Globus pallidus (tissue), 1 donor: ENCODE data around the gene DPYD.
A peak's percentile ranks its signal among the peaks of the same experiment; 100 is the strongest.

Source experiments
- DNase-seq: peaks from one replicate; pipeline ENCODE4 v3.0.0-alpha.2; 2015; ENCODE audit warnings: low spot score

DPYD gene

DNA sequence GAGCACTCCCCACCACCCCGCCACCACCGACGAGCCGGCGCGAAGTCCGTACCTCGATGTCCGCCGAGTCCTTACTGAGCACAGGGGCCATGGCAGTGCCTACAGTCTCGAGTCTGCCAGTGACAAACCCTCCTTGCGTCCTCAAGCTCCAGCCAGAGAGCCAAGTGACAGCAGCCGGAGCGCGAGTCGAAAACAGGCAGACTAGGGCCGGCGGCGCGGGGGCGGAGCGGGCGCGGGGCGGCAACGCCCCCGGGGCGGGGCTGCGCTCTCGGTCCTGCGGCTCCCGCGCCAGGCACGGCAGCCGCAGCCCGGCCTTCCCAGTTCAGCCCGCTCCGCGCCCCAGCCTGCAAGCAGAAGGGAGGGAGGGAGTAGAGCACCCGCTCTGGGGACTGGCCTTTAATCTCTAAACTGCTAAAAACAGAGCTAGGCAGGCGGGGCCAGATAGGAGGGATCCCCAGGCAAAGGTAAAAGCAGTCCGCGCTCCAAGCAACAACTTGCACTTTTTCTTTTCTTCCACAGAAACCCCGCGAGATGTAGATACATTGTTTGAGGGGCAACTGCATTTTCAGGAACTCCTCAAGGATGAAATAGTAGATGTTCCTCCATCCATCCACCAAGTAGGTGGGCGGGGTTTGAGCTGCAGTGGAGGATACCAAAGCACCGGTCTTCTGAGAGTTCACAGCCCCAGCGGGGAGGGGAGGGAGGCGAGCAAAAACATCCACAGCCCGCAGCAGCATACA lies at the start of gene DPYD:
DPYD (minus strand) TSS at position 203 of the 740 bp plus-strand sequence; CDS start at position 91, 112 bp downstream.
- DNase-seq = peak; percentile 93

DNA sequence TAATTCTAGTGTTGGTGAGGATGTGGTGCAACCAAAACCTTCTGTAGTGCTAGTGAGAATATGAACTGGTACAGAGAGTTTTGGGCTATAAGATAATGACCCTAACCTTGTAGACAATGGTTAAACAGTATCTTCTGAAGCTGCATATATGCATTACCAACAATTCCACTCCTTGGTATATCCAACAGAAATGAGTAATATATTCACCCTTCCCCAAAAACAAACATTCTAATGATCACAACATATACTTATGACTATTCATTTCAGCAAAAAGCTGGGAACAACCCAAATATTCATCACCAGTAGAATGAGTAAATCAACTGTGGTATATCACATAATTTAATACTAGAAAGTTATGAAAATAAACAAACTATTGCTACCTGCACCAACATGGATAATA lies 39.6 kb upstream of the DPYD start:
- DNase-seq = no peak

DNA sequence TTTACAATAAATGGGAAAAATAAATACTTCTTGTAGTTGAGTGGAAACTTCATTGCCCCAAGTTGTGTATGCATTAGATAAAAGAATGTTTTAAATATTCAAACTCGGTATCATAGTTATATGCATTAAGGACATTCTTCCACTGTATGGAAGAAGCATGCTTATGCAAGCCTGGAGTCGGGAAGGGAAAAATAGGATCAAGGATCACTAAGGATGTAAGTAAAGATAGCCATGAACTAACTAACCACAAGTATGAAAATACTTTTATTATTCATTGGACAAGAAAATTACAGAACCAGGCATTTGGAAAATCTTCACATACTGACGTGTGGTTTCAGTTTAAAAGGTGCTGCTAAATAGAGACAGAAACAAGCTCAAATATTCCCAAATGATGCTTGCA lies 26.9 kb upstream of the DPYD start:
- no peak for DNase-seq

DNA sequence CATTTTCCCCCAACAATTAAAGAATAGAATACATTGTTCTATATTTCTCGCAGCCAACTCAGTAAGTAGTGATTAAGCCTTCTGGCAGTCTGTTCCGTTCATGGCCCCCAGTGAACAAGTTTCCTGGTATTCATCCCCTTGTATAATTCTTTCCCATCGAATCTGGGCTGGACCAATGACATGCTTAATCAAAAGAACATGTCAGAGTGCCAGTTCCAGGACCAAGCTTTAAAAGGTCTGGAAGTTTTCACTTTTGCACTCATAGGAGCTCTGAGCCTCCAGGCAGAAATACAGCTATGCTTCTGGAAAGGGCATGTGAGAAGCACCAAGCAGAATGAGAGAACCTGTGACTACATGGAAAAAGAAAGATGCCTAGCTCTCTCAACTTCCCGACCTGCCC lies 22.5 kb upstream of the DPYD start:
- DNase-seq = no peak

DNA sequence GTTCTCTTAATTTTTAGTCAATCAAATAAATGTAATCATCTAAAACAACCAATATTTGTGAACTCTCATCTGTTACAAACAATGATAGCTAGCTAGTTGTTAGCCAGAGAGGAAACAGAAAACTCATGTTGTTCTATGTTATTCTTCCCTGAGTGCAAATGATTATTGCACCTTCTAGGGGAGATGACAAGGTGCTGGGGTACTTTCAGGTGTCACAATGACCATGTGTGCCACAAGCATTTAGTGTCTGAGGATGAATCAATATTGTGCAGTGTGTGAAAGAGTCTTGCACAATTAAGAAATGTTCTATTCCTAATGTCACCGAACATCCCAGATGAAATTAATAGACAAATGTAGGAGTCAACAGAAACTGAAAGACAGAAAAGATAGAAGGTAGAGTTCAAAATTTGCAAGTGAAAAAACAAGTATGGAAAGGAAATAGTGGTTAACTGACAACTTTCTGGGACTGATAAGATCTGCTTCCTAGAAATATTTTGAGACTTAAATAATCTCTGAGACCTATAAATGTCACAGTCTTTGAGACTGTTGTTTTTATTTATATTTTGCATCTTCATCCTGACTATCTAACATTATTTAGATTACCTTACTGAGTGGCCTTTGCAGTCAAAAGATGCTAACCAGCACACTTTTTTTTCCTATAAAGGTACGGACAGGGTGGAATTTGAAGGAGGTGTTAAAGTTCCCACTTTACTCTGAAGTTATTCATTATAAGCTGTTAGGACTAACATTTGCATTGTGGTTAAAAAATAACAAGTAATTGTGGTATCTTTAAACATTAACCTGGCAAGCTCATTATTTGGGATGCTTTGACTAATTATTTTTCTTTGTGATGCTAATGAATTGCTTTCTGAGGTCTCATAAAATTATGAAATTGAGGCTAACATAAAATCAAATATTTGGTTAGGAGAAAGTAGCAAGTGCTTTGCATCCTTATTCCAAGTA lies 21.6 kb upstream of the DPYD start:
- no peak for DNase-seq

DNA sequence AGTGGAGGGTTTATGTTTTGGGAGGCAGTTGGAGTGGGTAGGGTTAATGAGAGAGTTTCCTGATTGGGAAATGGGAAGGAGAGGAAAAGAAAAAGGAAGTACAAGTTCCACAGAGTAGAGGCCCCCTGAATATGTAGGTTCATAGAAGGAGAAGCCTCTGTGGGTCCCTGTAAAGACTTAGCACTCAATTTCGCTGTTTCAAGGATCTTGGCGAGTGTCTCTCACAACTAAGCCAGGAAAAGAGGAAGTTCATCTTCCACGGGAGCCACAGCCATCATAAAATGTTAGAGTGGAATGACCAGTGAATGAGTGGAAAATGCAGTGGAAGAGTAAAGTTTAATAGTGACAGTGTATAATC lies 17.4 kb upstream of the DPYD start:
- no peak for DNase-seq

DNA sequence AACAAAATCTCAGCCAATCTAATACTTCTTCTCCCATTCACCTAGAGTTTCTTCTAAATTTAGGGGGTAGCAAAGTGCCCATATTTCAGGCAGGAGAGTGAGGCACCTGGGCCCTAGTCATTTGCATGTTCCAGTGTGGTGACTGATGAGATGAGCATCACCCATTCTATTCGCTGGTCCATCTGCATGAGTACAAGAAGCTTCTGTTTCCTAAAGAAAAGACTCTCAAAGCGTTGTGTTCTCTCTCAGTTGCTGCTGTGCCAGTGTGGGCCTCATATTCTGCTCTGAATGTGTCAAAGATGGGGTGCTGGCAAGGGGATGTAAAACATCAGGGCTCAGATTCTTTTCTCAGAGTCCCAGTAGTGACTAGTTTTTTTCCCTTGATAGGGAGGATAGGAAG lies 16.1 kb upstream of the DPYD start:
- DNase-seq = peak; percentile 93

DNA sequence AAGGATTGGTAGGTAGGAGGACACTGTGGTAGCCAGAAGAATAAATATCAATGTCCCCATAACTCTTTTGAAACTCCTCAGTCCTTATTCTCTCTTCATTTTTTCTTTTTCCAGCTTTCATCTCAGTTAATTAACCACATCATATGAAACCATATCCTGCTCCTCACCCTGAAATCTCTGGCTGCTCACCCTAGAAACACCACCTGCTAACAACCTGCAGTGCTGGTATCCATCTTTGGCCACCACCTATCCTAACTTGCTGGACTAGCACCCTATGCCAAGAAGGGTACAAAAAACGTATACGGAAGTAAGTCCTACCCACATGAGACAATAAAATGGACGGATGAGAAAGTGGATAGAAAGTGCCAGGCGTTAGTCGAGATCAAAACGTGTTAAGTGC lies 13.7 kb upstream of the DPYD start:
- DNase-seq = no peak

DNA sequence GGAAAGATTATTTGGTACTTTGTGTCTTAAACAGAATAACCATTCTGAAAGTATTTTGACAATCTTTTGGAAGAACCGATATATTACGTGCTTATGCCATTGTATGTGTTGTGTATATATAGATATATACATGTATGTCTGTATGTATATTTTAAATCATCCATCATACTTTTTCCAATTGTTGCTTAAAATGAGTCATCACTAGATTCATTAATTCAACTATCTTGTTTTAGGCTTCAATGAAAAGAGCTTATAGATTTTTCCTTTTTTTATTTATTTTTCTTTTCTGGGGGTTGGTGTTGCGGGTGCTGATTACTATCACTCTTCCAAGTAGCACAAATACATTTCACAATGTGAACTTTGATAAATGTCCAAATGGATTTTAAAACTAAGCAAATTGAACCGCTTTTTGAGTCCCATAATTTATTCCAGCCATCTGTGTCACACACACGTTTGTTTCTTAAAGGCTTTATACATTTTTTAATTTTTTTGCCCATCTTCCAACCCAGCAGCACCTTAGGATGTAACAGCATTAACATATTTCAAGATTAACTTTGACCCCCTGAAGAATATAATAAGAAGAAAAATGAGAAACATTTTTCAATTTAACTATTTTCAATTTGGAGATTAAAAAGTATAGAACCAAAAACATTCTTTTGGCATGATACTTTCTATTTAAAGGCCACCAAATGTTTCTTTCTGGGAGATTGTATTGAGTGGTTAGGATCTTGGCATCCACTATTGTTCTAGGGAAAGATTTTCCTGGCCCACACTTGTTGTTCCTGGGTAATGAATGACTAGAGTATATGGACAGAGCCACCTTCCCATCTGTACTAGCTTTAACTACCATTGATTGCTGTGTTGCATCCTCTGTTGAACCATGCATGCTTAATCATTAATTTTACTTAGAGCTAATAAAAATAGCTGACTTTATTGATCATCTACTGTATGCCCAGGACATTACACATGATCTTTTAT lies 9.3 kb upstream of the DPYD start:
- no peak for DNase-seq

DNA sequence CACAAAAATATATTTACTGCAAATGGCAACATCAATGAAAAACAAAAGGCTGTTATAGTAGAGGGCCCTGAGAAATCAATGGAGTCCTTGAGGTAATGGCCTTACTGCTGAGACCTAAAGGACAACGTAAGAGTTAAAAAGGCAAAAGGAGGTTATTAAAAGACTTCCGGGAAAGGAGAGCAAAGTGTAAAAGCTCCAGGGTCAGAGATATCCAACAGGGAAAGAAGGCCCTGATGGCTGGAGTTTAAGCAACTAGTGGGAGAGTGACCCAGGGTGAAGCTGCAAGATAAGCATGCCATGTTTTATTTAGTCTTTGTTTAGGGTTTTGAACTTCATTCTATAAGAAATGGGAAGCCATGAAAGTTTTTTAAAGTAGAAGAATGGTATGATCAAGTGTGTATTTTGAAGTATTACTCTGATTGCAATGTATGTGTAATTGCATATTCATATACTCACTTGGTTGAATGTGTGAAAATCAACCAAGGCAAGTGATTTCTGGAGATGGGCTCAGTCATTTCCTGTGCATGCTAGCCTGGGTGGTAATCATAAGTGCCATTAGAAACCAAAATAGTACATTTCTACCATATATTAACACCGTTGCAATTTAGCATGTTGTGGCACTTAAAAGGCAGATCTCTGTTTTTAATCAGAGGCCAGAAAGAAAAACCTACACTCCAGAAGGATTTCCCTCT lies 5.3 kb upstream of the DPYD start:
- DNase-seq = no peak

DNA sequence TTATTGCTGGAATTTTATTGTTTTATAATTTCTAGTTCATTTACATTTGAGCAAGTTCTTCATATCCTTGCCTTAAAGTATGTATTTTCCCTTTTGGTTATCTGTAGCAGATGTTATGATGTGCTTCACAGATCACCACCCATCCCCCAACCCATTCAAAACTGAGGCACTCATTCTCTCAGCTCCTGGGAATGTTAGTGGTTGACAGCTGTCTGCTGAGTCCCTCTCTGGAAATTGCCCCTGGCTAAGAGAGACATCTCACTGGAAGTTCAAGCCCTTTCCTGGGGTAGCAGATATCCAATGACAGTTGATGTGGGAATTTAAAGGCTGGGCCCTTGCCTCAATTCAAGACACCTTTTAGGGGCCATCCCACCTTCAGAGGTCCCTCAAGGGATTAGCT lies 4.3 kb upstream of the DPYD start:
- no peak for DNase-seq

DNA sequence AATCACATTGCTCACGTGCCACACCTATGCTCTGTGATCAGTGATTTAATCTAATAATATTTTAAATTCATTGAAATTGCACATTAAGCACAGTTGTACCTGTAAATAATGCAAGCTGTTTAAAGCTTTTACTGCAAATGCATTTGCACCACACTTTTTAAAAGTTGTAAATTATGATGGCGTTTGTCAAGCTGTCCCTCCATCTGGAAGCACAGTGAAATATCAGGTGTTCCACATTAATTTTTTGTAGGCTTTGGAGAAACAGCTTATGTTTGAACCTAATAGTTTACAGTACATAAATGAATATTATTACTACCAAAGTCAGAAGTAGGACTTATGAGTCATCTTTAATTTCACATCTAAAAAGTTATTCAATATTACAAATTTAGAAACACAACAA lies 3.0 kb upstream of the DPYD start:
- DNase-seq = no peak

DNA sequence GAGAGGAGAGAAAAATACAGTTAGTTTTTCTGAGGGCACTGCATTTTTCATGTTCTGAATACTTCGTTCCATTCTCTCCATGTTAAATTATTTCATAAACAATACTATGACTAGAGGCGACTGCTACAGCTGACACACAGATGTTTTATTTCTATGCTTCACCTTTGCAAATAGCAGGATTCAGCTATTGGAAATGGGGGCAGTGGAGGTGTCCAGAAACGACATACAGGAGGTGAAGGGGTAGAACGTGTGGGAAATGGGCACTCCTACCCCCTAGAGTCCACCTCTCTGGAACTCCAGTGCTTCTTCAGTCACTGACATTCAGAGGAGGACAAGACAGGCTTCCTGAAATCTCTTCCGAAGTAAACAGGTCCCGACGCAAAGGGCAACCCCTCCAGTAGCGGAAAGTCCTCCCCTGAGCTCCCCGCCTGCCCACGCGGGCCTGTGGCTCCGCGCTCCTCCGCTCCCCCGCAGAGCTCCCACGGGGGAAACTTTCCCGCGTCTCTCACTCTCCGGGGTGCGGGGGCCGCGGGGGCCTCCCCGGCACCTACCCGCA lies 480 bp downstream of the DPYD start:
- DNase-seq = peak; percentile 60

DNA sequence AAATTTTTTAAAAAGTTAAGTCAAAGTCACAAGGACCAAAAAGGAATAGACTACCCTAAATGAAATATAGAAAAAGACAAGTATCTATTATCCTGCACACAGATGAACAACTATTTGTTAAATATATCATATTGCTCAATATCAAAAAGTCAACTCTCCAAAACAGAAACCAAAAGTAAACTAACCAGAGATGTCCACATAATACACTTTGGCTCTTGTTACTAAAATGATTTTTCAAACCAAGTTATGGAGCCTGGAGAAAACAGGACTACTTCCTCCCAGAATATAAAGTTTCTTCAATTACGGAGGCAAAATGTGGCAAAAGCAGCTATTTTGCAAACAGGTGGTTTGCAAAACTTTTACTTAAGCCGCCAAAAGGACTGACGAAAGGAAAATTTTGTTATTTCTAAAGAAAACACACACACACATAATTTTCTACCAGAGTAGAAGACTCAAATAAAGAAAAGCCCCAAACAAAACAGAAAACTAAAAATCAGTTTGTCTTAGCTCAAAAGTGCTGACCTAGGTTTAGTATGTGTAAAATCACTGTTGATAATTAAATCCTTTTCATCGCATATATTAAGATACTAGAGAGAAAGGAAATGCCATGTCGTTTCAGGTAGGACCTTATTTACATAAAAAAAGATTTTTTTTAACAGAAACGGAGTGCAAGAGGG lies 1.1 kb downstream of the DPYD start:
- DNase-seq = no peak

DNA sequence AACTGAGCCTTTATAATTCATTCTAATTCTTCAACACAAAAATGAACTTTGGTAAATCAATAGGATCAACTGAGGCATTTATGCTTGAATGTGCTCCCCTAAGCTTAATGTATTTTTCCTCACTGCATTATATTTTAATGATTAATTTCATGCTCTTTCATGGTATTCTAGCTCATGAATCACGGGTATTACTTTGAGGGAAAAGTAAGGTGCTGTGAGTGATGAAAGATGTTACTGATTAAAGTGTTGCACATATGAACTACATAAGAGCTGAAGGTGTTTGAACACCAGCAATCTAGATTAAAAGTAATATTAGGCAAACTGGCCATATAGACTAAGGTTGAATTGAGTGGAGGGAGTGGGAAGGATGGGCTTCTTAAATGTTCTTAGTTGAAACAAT lies 1.9 kb downstream of the DPYD start:
- no peak for DNase-seq

DNA sequence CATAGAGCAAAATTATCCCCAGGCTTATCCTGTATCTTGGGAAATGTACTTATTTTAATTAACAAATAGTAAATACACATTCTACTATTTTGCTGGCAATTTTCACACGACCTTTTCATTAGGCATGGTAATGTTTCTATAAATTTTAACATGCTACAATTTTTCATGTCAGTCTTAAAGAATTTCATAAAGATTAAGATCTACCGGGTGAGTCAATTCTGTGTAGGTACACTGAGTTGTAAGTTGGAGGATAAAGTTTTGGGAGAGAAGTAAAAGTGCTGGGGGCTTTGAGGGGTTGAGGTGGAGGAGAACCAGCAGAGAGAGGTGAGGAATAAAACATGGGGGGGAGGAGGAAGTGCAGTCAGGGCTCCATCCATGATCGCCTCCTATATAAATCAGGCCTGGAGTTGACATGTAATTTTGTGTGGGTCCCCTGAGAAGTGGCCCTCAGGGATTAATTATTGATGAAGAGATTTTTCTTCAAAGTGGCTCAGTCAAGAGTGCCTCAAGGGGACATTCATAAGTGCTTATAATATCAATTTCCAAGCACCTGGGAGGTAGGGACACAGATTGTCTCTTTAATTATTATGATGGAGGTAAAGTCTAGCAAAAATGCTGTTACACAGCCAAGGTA lies 7.2 kb downstream of the DPYD start:
- no peak for DNase-seq

DNA sequence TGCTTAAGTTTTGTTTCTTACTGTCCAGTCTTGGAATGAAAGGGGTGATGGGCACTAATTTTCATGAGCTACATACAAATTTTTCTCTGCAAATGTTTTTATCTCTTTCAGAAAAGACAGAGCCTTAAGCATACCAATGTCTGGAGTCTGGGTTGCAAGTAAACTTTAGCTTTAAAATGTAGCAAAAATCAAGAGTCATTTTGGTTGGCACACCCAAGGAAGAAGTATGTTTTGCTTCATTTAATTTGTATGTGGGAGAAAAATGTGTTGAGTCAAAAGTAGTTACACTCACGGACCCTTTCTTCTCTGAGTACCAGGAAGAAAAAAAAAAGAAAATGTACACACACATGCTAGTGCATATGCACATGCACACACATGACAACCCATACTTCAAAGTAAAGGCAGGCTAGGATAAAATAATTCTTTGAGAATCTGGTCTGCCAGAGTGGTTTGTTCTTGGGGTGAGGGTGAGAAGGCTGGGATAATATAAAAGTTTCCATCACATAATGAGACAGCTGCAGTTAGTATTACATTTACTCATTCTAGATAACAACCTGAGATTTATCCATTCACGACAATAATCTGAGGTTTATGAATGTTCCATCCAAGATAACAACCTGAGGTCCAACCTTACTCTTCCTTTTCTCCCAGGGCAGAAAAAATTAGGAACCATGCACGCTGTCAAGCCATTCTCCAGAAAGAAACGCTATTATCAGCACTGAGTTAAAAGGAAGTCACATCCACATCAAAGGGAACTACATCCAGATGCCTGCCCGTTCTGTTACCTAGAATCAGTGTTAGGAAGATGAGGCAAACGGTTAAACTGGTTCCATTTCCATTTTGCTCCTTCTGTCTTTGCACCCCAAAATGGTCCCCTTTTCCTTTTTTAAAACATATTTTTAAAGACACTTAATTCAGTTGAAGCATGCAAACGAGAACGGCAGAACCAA lies 9.3 kb downstream of the DPYD start:
- no peak for DNase-seq

DNA sequence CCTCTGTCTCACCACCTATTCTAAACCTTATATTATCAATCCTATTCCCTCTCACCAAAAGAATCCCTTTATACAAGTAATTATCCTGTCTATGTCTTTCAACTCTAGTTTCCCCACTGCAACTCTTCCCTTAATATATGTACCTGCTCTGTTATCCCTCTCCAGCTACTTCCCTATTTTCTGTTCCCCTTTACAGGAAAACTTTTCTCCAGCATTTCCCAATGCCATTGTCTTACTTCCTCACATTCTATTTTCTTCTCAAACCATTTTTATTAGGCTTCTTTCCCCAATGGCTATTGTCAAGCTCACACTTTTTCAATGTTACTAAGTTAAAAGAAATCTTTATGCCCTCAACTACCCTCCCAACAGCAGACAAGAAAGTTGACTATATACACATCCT lies 11.6 kb downstream of the DPYD start:
- no peak for DNase-seq

DNA sequence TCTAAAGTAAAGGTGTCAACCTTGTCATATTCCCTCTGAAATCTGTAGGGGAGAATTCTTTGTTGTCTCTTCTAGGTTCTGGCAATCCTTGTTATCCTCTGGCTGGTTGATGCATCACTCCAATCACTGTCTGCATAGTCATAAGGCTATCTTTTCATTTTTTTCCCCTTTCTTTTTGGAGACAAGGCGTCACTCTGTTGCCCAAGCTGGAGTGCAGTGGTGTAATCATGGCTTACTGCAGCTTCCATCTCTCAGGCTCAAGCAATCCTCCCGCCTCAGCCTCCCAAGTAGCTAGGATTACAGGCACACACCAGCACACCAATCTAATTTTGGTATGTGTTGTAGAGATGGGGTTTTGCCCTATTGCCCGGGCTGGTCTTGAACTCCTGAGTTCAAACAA lies 12.9 kb downstream of the DPYD start:
- DNase-seq = no peak
